AG04449 (cell line): ENCODE data around the gene PRKAG3.

Source experiments
- CTCF ChIA-PET: fragments of 350-600 bp; formaldehyde crosslinking; extraction: SDS; loops from one replicate; lab custom pipeline; 2021; ENCODE audit warnings: antibody characterized with exemption; lab: Yijun Ruan, JAX
- POLR2A ChIA-PET: fragments of 400-600, 350-600 bp; formaldehyde crosslinking; extraction: SDS; loops from one replicate; lab custom pipeline; 2020; ENCODE audit warnings: antibody characterized with exemption, inconsistent platforms; lab: Yijun Ruan, JAX
- DNase-seq: peaks from one replicate; pipeline ENCODE4 v3.0.0-alpha.2; 2010; ENCODE audit warnings: low read depth, low spot score
- H3K4me3 ChIP-seq: 2 replicates; pipeline ENCODE4 v1.5.1; 2011; ENCODE audit warnings: low read depth, mild to moderate bottlenecking, control low read depth, low read length
- TF ChIP-seq, protein P1 (sequence below): IDR thresholded peaks from one replicate; pipeline ENCODE4 v1.5.1; 2011; ENCODE audit warnings: mild to moderate bottlenecking, moderate library complexity, low read length, control low read depth, inconsistent platforms; ENCODE audit not compliant: insufficient read depth; ENCODE audit errors: missing control alignments

Gene PRKAG3

DNA sequence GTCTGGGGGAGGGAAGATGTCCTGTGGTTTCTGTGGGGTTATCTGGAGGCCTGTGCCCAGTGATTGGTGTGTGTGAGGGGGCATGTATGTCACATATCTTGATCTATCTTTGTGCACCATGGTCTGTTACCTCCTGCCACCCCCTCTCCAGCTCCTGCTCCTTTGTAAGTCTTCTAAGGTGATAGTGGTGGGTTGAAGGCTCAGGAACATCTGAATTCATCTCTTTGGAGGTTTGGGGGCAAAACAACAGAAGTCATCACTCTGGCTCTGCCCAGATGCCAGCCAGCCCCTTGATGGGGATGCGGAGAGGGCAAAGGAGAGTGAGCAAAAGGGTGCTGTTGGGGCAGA, 25.3 kb upstream of the PRKAG3 start:
- no peak overlapping the region for H3K4me3 ChIP-seq
- DNase-seq, result no peak
- POLR2A ChIA-PET, result no interaction called here
- TF ChIP-seq, protein P1, sequence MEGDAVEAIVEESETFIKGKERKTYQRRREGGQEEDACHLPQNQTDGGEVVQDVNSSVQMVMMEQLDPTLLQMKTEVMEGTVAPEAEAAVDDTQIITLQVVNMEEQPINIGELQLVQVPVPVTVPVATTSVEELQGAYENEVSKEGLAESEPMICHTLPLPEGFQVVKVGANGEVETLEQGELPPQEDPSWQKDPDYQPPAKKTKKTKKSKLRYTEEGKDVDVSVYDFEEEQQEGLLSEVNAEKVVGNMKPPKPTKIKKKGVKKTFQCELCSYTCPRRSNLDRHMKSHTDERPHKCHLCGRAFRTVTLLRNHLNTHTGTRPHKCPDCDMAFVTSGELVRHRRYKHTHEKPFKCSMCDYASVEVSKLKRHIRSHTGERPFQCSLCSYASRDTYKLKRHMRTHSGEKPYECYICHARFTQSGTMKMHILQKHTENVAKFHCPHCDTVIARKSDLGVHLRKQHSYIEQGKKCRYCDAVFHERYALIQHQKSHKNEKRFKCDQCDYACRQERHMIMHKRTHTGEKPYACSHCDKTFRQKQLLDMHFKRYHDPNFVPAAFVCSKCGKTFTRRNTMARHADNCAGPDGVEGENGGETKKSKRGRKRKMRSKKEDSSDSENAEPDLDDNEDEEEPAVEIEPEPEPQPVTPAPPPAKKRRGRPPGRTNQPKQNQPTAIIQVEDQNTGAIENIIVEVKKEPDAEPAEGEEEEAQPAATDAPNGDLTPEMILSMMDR, result no peak
- CTCF ChIA-PET, result interaction anchor here (1.6 to 1.9 kb wide), 2 partner anchors 9 to 41 kb away, joined by 4 to 6 read pairs; no protein-coding TSS in a partner anchor

DNA sequence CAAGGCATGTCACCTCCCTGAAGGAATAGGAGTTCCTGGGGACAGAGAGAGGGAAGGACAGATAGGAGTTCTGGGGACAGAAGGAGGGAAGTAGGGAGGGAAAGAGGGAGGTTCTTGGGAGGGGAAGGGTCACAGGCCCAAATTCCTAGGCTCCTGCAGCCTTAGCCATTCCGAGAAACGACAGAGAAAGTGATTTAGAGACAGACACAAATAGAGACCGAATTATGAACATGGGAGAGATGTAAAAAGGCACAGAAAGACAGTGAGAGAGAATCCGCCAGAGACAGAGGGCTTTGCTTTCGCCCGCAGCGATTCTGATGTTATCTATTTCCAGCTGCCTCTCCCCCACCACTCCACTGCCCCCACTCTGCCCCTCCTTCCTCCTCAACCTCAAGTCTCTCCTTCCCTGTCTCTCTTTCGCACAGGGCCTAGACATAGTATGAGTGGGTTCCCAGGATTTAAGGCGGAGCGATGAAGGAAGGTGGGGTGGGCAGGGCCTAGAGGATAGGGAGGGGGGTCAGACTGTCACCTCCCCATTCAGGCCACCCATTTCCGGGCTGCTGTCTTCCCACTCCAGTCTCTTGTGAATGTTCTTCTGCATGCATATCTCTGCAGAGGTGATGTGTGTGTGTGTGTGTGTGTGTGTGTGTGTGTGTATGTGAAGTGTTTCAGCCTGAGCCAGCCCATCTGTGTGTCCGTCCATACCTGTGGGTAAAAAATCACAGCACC, 24.7 kb upstream of the PRKAG3 start:
- CTCF ChIA-PET, result interaction anchor here (1.0 to 1.9 kb wide), 5 partner anchors 9 to 299 kb away, joined by 3 to 6 read pairs (median 4); partner anchors contain the start of gene TTLL4
- TF ChIP-seq, protein P1, result no peak

DNA sequence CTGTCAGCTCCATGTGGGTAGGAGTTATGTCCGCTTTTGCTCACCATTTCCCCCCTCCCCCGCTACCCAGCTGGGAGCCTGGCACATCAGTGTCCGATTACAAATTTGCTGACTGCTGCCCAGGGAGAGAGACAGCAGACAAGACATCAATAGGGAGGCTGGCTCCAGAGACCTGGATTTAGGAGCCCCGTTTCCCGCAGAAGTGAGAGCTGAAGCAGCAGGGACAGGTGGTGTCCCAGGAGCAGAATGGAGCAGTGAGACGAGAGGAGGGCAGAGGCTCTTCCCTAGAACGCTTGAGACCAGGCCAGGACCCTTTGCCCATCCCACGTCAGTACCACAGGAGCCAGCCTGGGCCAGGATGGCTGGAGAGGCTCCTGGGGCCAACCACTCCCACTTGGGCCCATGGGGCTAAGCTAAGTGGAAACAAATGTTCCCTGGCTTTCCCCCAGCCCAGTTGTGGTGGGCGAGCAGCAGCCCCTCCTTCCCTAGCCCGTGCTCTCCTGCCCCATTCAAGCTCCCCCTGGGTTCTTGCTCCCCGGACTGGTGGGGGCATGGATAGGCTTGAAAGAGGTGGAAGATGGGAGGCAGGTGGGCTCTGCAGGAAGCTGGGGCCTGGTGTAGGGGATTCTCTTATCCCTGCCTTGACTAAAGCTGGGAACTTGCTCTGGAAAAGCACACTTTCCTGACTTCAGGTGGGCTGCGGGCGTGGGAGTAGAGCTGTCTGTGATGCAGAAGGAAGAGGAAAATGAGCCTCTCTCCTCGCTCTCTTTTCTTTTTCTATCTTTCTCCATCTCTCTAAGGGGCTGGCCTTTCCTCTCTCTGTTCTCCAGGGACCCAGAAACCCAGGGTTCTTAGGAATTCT, 23.9 kb upstream of the PRKAG3 start:
- no peak overlapping the region for H3K4me3 ChIP-seq
- CTCF ChIA-PET, result interaction anchor here (0.8 to 1.9 kb wide), 8 partner anchors 8 to 299 kb away, joined by 3 to 6 read pairs (median 3); partner anchors contain the start of genes BCS1L, TTLL4 and ZNF142
- TF ChIP-seq, protein P1, result no peak

More for the DNA sequence above, 24.7 kb upstream of the PRKAG3 start:
- POLR2A ChIA-PET, result no interaction called here
- no peak overlapping the region for H3K4me3 ChIP-seq
- DNase-seq, result no peak

DNA sequence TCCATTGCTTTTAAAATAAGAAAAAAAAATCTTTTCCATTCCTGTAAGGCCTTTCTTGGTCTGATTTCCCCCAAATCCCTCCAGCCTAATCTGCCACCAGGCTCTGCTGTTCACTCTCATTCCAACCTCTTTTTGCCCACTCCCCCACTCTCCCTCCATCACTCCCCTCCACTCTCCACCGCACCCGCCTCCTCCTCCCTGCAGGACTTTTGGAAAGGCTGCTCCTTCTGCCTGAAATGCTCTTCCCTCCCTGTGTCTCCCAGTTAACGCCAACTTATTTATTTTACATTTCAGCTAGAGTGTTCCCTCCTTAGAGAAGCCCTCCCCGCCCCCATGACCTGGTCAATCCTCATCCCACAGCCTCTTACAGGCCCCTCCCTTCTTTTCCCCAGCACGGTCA, 23.3 kb upstream of the PRKAG3 start:
- TF ChIP-seq, protein P1, result no peak
- no peak for DNase-seq
- CTCF ChIA-PET, result interaction anchor here (0.8 to 4.1 kb wide), 6 partner anchors 21 to 196 kb away, joined by 3 to 25 read pairs (median 4); partner anchors contain the start of genes BCS1L and ZNF142
- H3K4me3 ChIP-seq, result no peak overlapping the region
- POLR2A ChIA-PET, result no interaction called here

More for the DNA sequence above, 23.9 kb upstream of the PRKAG3 start:
- DNase-seq, result no peak
- POLR2A ChIA-PET, result no interaction called here

- CTCF ChIA-PET, result interaction anchor here (0.9 to 4.1 kb wide), 6 partner anchors 12 to 301 kb away, joined by 3 to 32 read pairs (median 9); no protein-coding TSS in a partner anchor
- no peak for DNase-seq
- no peak overlapping the region for H3K4me3 ChIP-seq
- POLR2A ChIA-PET, result no interaction called here
- TF ChIP-seq, protein P1, result no peak
These were observed 22.2 kb upstream of the PRKAG3 start for GRCh38 chr2:218853766-218854165.
